Activated naive CD4-positive, alpha-beta T cell treated with anti-CD3 and anti-CD28 coated beads, Interleukin-2, amount 10 ng/mL, durations not matched to agents 7 days and 5 days (primary cell): Measurements from ENCODE around the gene C4BPA.

Source experiments
- CTCF ChIA-PET: fragments of 350-600 bp; sonication (Branson Sonifier 250); formaldehyde crosslinking; loops from one replicate; lab custom pipeline; 2021; ENCODE audit warnings: antibody characterized with exemption; lab: Charles Lee
- DNase-seq: peaks from one replicate; pipeline ENCODE4 v3.0.0-alpha.2; 2020
- H3K27ac Mint-ChIP-seq: one replicate; pipeline ENCODE4 v1.8.0; 2021; ENCODE audit warnings: mild to moderate bottlenecking, moderate library complexity, mixed read lengths
- H3K27me3 Mint-ChIP-seq: one replicate; pipeline ENCODE4 v1.8.0; 2021; ENCODE audit warnings: mild to moderate bottlenecking, mixed read lengths
- H3K36me3 Mint-ChIP-seq: one replicate; pipeline ENCODE4 v1.8.0; 2021; ENCODE audit warnings: mixed read lengths
- H3K4me1 Mint-ChIP-seq: one replicate; pipeline ENCODE4 v1.8.0; 2021; ENCODE audit warnings: mixed read lengths
- H3K4me3 Mint-ChIP-seq: one replicate; pipeline ENCODE4 v1.8.0; 2021; ENCODE audit warnings: mild to moderate bottlenecking, moderate library complexity, mixed read lengths
- H3K9me3 Mint-ChIP-seq: one replicate; pipeline ENCODE4 v1.8.0; 2021; ENCODE audit warnings: mixed read lengths

C4BPA gene

DNA sequence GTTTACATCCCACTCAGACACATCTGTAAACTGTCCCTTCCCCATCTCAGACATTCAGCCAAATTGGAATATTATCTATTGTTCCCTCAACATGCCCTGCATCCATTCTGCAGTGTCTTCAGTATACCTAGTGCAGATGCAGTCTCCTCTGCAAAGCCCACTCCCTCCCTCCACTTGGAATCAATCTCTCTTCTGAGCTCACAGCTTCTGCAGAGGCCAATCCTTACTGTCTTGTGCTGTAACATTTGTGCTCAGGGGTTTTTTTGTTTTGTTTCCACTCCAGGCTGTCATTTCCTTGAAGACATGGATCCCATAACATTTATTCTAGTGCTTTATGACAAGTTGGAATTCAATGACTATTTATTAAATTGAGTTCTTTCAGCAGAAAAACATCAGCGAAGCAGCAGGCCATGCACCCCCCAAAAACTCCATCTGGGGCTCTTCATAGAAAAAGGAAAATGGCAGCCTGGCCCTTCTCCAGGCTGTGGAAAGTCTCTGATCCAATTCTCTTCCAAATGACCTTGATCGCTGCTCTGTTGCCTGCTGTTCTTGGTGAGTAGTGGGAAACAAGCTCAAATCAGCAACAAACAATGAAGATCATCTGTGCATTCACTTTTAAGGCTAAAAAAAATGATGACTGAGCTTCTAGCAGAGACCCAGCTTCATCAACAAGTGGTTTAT is 8.7 kb downstream of the C4BPA start:
- CTCF ChIA-PET = no interaction called here
- no peak for DNase-seq
- Mint-ChIP-seq H3K27ac (no peak overlapping the region), H3K4me1 (no peaks in the 10 kb centered on the region), H3K36me3 (no peaks in the 10 kb centered on the region), H3K4me3 (no peak overlapping the region), H3K9me3 (no peaks in the 10 kb centered on the region), H3K27me3 (peaks cover 19% of the 10 kb centered on the region)

- no peak for DNase-seq
- Mint-ChIP-seq H3K27me3 (peaks cover 15% of the 10 kb centered on the region), H3K4me3 (no peak overlapping the region), H3K4me1 (no peaks in the 10 kb centered on the region), H3K9me3 (no peaks in the 10 kb centered on the region), H3K27ac (no peak overlapping the region), H3K36me3 (no peaks in the 10 kb centered on the region)
- CTCF ChIA-PET = no interaction called here
These were observed 11.2 kb downstream of the C4BPA start for GRCh38 chr1:207115269-207115668.

- Mint-ChIP-seq H3K4me1 (no peaks in the 10 kb centered on the region), H3K36me3 (peaks cover 6% of the 10 kb centered on the region), H3K27me3 (peaks cover 21% of the 10 kb centered on the region), H3K9me3 (peaks cover 18% of the 10 kb centered on the region), H3K27ac (no peak overlapping the region), H3K4me3 (no peak overlapping the region)
- CTCF ChIA-PET = no interaction called here
- DNase-seq = no peak
These were observed 20.4 kb downstream of the C4BPA start for GRCh38 chr1:207124389-207124788.

DNA sequence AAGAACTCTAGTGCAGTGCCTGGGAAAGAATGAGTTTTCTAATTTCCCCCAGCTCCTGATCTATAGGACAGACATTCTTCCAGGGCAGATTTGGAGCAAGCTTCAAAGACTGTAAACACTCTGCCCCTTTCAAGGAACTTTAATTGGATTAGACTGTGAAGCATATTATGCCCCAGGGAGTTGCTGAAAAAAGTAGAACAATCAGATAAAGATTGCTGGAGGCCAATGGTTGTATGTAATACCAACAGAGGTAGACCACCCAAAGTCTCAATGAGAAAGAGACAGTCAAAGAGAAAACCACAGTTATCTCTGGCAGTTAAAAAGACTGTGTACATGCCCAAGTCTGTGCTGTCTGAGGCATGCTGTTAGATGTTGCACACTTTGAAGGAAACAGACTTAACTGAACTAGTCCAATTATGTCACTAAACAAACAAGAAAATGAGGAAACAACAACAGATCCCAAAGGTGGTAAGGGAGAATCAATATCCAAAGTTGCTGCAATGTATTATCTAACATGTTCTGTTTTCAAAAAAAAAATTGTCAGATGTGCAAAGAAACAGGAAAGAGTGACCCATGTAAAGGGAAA is 24.4 kb downstream of the C4BPA start:
- Mint-ChIP-seq H3K4me3 (no peak overlapping the region), H3K27me3 (peaks cover 18% of the 10 kb centered on the region), H3K9me3 (peaks cover 20% of the 10 kb centered on the region), H3K4me1 (no peaks in the 10 kb centered on the region), H3K27ac (no peak overlapping the region), H3K36me3 (peaks cover 6% of the 10 kb centered on the region)
- CTCF ChIA-PET = no interaction called here
- no peak for DNase-seq

- DNase-seq = no peak
- Mint-ChIP-seq H3K36me3 (peaks cover 6% of the 10 kb centered on the region), H3K27me3 (peaks cover 17% of the 10 kb centered on the region), H3K9me3 (peaks cover 20% of the 10 kb centered on the region), H3K4me1 (no peaks in the 10 kb centered on the region), H3K27ac (no peak overlapping the region), H3K4me3 (no peak overlapping the region)
- CTCF ChIA-PET = no interaction called here
These were observed 25.0 kb downstream of the C4BPA start for GRCh38 chr1:207129053-207129452.

- Mint-ChIP-seq H3K9me3 (peaks cover 20% of the 10 kb centered on the region), H3K27ac (no peak overlapping the region), H3K36me3 (peaks cover 6% of the 10 kb centered on the region), H3K27me3 (peaks cover 10% of the 10 kb centered on the region), H3K4me1 (no peaks in the 10 kb centered on the region), H3K4me3 (no peak overlapping the region)
- DNase-seq = no peak
- CTCF ChIA-PET = no interaction called here
These were observed 26.4 kb downstream of the C4BPA start for GRCh38 chr1:207130252-207131036.

DNA sequence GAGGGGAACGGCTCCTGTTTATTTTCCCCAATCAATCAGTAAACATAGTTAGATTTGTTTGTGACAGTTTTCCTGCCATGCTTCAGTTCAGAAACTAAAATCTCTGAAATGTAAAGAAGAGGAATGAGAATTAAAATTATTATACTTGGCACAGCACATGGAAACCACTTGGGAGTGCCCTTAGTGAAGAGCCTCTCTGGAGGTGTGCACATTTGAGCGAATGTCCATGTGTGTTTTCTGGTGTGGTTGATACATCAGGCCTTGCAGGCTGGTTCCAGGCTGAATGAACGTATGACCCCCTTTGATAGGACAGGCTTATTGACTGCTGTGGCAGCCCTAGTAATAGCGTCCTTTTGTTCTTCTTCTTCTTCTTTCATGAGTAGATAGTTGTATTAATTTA is 27.1 kb downstream of the C4BPA start:
- CTCF ChIA-PET = no interaction called here
- Mint-ChIP-seq H3K4me3 (no peak overlapping the region), H3K27ac (no peak overlapping the region)

GRCh38 chr1:207134581-207134980 is 30.5 kb downstream of the C4BPA start:
- no peaks in the 10 kb centered on the region for H3K4me1 Mint-ChIP-seq
- DNase-seq = no peak
- no peaks in the 10 kb centered on the region for H3K27me3 Mint-ChIP-seq
- H3K27ac Mint-ChIP-seq = no peak overlapping the region
- CTCF ChIA-PET = no interaction called here
- no peaks in the 10 kb centered on the region for H3K36me3 Mint-ChIP-seq
- H3K9me3 Mint-ChIP-seq = peaks cover 1% of the 10 kb centered on the region
- no peak overlapping the region for H3K4me3 Mint-ChIP-seq

More for the DNA sequence above, 27.1 kb downstream of the C4BPA start:
- peaks cover 6% of the 10 kb centered on the region for H3K36me3 Mint-ChIP-seq
- H3K9me3 Mint-ChIP-seq = peaks cover 20% of the 10 kb centered on the region
- H3K27me3 Mint-ChIP-seq = peaks cover 8% of the 10 kb centered on the region
- no peak for DNase-seq
- H3K4me1 Mint-ChIP-seq = no peaks in the 10 kb centered on the region

DNA sequence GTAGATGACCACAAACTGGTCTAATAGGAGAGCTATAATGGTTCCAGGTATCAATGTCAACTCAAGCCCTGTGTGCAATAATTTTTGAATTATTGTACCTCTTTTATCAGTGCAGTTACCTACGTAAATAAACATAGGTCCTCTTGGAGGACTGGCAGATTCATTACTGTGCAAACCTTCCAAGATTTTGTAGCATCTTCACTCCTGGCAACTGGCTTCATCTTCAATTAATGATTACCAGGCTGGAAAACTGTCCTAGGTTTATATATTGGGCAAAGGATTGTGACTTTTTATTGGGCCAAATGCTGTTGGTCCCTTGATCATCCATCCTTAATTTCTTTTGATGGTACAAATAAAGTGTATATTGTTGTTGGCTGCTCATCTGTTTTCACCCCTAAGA is 35.6 kb downstream of the C4BPA start:
- H3K9me3 Mint-ChIP-seq = no peaks in the 10 kb centered on the region
- H3K27me3 Mint-ChIP-seq = no peaks in the 10 kb centered on the region
- no peak overlapping the region for H3K27ac Mint-ChIP-seq
- CTCF ChIA-PET = no interaction called here
- DNase-seq = no peak
- H3K36me3 Mint-ChIP-seq = no peaks in the 10 kb centered on the region
- no peaks in the 10 kb centered on the region for H3K4me1 Mint-ChIP-seq
- no peak overlapping the region for H3K4me3 Mint-ChIP-seq

DNA sequence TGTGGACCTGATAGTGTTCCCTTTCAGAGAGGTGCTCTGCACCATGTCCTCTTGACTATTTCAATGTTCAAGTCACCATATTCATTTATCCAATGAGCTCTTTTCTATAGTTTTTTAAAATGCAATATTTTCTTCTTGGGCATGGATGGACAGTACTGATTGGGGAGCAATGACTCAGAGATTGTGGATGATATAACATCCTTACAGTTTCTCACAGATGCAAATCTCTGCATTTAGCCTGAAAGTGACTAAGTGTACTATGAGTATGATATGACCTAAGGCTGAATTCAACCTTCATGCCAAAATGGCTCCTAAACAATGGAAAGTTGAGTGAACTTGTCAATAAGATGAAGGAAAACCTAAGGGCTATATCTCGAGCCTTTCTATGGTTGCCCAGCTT is 36.5 kb downstream of the C4BPA start:
- Mint-ChIP-seq H3K27ac (no peak overlapping the region), H3K9me3 (no peaks in the 10 kb centered on the region), H3K4me1 (no peaks in the 10 kb centered on the region), H3K4me3 (no peak overlapping the region), H3K36me3 (no peaks in the 10 kb centered on the region), H3K27me3 (peaks cover 5% of the 10 kb centered on the region)
- no peak for DNase-seq
- CTCF ChIA-PET = no interaction called here

DNA sequence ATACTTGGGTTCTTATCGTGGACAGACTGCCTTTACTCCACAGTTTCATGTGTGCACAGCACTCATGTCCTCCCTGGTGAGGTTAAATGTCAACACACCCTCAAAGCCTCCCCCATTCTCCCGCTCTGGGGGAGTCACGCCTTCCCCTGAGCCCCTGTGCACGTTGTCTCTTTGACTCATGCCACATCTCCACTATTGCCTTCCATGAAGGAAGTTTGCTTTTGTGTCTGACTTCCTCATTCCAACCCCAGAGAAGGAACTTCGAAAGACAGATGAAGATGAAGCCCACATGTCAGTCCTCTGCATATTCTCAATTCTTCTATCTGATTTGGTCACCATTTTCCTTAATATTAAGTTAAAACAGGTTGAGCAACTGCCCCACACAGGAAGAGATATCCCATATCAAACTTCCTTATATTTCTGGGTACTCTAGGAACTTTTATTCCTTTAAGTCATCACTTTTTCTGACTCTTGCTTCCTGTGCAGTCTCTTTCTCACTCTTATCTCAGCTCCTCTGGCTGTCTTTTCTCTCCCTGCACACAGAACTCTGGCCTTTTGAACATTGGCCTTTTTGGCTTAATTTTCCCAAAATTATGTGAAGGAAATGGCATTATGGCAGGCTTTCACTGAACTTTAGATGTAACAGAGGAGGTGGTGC is 41.5 kb downstream of the C4BPA start:
- H3K4me1 Mint-ChIP-seq = no peaks in the 10 kb centered on the region
- H3K4me3 Mint-ChIP-seq = no peak overlapping the region
- no peaks in the 10 kb centered on the region for H3K9me3 Mint-ChIP-seq
- H3K36me3 Mint-ChIP-seq = no peaks in the 10 kb centered on the region
- peaks cover 5% of the 10 kb centered on the region for H3K27me3 Mint-ChIP-seq
- H3K27ac Mint-ChIP-seq = no peak overlapping the region
- CTCF ChIA-PET = no interaction called here
- no peak for DNase-seq

GRCh38 chr1:207151920-207152319 is 47.9 kb downstream of the C4BPA start:
- Mint-ChIP-seq H3K27me3 (no peaks in the 10 kb centered on the region), H3K4me3 (no peak overlapping the region), H3K4me1 (no peaks in the 10 kb centered on the region), H3K36me3 (no peaks in the 10 kb centered on the region), H3K9me3 (peaks cover 8% of the 10 kb centered on the region), H3K27ac (no peak overlapping the region)
- DNase-seq = no peak
- CTCF ChIA-PET = no interaction called here

- CTCF ChIA-PET = no interaction called here
- Mint-ChIP-seq H3K36me3 (no peaks in the 10 kb centered on the region), H3K27ac (no peak overlapping the region), H3K9me3 (peaks cover 8% of the 10 kb centered on the region), H3K4me1 (no peaks in the 10 kb centered on the region), H3K4me3 (no peak overlapping the region), H3K27me3 (no peaks in the 10 kb centered on the region)
- no peak for DNase-seq
These were observed 48.9 kb downstream of the C4BPA start for GRCh38 chr1:207152792-207153468.

DNA sequence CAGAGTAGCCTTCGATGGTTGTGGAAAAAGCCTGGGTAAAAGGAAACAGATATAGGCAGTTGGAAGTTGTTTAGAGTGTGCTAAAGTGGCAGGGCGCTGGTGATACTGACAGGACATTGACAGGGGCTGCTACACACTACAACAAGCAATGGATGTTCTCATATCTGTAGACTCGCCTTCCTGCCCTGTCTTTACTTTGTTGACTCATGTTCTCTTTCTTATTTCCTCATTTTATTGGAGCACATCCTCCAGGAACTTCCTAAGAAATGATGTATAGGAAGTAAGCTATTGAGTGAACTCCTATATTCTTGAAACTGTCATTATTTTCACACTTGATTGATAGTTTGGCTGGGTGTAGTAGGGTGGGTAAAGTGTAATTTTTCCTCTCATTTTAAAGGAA is 51.0 kb downstream of the C4BPA start:
- no peak overlapping the region for H3K4me3 Mint-ChIP-seq
- no peak overlapping the region for H3K27ac Mint-ChIP-seq
- CTCF ChIA-PET = no interaction called here
- no peaks in the 10 kb centered on the region for H3K36me3 Mint-ChIP-seq
- DNase-seq = no peak
- H3K9me3 Mint-ChIP-seq = peaks cover 8% of the 10 kb centered on the region
- H3K27me3 Mint-ChIP-seq = no peaks in the 10 kb centered on the region
- H3K4me1 Mint-ChIP-seq = no peaks in the 10 kb centered on the region
